Measurements from ENCODE around the gene TMEM163.
"Not testable (repeated sequence)": the region's sequence is repeated elsewhere in the genome, so short reads cannot be mapped to it uniquely, and the experiment has no call there.

The TMEM163 gene

DNA sequence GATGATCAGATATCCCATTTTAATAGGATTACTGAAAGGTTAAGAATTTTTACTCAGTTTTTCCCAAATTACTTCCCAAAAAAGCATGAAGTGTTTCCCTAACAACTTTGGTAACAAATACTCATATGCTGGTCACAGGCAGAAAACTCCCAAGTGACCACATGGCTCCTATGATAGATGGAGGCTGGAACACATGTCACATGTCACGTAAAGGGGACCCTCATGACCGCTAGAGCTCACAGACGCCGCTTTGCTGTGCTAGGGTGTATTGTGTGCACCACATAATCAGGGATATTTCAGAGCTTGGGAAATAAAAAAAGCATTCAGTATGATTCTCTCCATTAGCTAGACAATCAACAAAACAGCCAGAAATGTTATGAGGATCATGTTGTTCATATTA is 228.2 kb downstream of the TMEM163 start:
- DNase-seq (ENCODE audit: low read depth) = no peak

GRCh38 chr2:134489732-134490384 is 228.9 kb downstream of the TMEM163 start:
- no peak for DNase-seq (ENCODE audit: low read depth)

DNA sequence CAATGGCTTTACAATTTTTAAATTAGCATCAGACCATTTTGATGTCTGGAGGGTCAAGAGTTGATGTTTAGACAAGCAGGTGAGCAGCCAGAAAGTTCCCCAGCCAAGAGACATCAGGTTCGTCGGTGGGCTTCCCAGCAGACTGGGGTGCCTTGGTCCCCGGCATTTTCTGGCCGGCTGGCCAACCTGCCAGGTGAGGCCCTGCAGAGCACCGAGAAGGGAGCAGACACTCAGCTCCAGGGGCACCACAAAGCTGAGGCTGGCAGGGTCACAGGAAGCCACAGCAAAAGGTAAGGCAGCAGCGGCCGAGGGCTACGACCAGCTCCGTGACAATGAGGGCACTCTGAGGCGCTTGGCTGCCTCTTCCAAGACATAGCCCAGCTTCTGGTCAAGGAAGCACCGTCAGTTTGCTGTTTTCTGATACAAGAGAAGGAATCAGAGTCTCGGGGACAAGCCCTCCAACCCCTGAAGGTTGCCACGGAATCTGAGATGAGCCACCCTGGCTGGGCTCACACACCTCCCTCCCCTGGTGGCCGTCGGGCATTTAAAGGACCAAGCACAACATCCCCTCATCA is 235.9 kb downstream of the TMEM163 start:
- no peak for DNase-seq (ENCODE audit: low read depth)

DNA sequence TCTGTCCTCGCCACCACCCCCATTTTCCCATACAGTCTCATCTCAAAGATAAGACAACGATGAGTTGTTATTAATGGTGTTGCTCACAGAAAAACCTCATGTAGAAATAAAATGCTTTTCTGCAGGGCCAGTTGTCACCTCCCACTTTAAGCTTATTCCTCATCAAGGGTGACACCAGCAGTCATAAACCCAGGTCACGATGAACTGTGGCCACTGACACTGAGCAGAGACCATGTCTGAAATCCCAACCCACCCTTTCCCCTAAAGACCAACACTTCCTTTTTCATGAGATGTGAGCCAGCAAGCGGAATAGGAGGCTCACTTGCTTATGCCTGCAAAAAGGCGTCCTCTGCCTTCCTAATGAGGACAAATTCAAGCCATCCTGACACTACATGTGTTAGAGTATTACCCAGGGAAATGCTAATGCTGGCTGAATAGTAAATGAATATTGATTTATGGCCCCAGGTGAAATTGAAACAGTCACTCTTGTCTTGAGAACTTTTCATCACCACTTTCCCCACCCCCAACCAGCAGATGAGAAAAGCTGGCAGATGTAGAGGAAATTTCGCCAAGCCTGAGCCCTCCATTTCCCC is 236.6 kb downstream of the TMEM163 start:
- no peak for DNase-seq (ENCODE audit: low read depth)

GRCh38 chr2:134479696-134480330 is 239.0 kb downstream of the TMEM163 start:
- no peak for DNase-seq (ENCODE audit: low read depth)

- DNase-seq (ENCODE audit: low read depth) = not testable (repeated sequence)
Measured at GRCh38 chr2:134476982-134477381, 241.8 kb downstream of the TMEM163 start.

GRCh38 chr2:134470561-134471168 is 248.1 kb downstream of the TMEM163 start:
- DNase-seq (ENCODE audit: low read depth) = no peak

GRCh38 chr2:134469516-134470115 is 249.2 kb downstream of the TMEM163 start:
- no peak for DNase-seq (ENCODE audit: low read depth)

GRCh38 chr2:134468776-134469175 is 250.0 kb downstream of the TMEM163 start:
- DNase-seq (ENCODE audit: low read depth) = no peak

GRCh38 chr2:134468164-134468563 is 250.6 kb downstream of the TMEM163 start:
- DNase-seq (ENCODE audit: low read depth) = no peak

DNA sequence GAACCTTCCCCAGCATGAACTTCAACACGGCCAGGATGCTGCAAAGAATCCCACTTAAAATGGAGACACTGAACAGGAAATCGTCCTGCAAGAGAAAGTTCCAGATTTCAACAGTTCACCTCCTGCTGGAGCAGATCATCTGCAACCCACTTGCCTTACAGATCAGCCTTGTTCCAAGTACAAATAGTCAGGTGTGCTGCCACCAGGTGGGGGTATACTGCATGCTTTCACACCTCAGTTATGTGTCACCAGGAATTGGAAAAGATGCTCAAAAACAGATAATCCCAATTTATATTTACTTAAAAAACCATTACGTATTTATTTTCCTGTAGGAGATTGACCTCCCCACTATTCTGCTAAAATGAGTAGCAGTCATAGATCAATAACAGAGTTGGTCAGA is 252.7 kb downstream of the TMEM163 start:
- DNase-seq (ENCODE audit: low read depth) = peak; percentile 8

GRCh38 chr2:134465228-134466105 is 253.3 kb downstream of the TMEM163 start:
- no peak for DNase-seq (ENCODE audit: low read depth)

DNA sequence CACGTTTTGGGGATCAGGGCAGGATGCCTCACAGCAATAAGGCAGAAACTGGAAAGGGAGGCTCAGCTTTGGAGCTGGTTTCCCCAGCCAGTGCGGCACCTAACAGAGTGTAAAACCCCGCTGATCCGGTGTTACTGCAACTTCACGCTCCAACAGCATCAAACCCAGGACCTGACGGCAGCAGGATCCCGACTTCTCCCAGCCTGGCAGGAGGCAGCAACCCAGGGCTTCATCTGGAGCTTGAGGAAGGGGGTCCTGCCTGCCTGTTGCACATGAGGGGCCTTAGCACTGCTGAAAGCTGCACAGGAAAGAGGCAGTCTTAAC is 255.1 kb downstream of the TMEM163 start:
- DNase-seq (ENCODE audit: low read depth) = no peak

DNA sequence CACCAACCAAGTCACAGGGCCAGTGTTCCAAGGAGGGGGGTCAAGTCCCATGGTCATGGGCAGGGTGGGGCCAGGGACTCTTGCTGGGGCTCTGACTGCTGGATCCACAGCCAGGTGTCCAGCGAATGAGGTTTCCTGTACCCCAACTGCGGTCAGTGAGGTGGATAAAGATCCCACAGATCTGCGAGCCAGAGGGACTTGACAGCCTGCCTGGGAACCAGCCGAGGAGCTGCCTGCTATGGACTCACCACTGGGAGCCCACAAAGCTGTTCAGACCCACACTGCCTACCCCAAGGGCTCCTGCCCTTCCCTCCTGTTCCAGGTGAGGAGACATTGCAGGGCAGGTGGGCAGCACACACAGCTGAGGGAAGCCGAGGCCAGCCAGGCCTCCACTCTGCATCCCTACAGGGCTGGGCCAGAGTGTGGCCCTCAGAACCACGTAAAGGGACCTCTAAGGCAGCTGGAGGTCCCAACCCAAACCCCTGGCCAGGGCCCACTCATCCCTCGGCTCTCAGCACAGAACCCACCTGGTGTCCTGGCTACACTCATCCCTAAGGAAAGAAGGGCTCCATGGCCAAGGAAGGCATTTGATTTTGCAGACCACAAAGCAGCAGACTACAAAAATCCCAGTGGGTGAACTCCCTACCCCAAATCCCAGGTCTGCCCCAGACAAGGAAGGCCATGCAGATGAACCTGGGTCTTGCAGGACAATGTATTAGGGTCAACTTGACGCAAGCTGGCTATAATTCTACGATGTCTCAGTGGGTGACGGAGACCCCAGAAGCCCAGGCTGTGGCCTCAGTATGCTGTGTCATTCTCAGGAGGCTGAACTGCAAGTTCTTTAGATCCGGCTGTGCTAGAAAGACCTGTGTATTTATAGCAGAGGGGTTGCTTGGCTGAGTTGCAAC is 255.8 kb downstream of the TMEM163 start:
- no peak for DNase-seq (ENCODE audit: low read depth)

GRCh38 chr2:134462275-134462674 is 256.5 kb downstream of the TMEM163 start:
- no peak for DNase-seq (ENCODE audit: low read depth)

DNA sequence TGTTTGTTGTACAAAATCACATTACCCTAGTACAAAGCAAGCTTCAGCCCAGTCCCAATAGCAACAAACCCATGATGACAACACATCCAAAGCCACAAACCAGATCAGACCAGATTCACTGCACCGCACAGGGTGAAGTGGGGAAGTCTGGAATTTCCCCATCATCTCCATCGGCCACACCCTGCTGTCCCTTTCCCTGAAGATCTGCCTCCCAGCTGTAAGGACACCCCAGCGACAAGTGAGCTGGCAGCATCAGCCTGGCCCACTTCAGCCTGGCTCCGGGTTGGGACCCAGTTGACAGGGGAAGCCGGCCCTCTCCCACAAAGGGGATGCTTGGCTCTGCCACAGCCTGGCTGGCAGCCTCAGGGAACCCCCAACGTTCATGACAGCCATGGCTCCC is 257.3 kb downstream of the TMEM163 start:
- DNase-seq (ENCODE audit: low read depth) = peak; percentile 15

DNA sequence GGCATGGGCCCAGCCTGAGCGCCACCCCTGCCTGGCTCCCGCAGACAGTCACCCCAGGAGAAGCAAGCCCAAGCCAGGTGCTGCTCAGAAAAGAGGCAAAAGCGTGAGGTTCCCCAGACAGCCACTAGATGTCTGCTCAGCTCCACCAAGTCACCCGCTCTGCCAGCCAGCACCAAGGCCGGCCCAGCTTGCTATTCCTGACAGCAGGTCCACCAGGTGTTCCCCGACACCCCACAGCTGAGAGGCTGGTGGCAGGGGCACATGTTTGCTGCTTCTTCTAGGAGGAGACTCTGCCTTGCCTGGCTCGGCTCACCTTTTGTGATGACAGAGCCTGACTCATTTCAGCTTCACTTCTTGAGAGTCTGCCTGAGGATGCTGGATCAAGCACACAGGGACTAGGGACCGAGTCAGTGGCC is 258.2 kb downstream of the TMEM163 start:
- peak; percentile 51 for DNase-seq (ENCODE audit: low read depth)

- no peak for DNase-seq (ENCODE audit: low read depth)
Measured at GRCh38 chr2:134459706-134460406, 258.9 kb downstream of the TMEM163 start.

GRCh38 chr2:134458950-134459349 is 259.9 kb downstream of the TMEM163 start:
- no peak for DNase-seq (ENCODE audit: low read depth)

GRCh38 chr2:134458473-134458853 is 260.3 kb downstream of the TMEM163 start:
- DNase-seq (ENCODE audit: low read depth) = no peak
